HG02938 (cell line): ENCODE data around the gene TRIM2.
"Not testable (repeated sequence)": the region's sequence is repeated elsewhere in the genome, so short reads cannot be mapped to it uniquely, and the experiment has no call there.

Source experiments
- ATAC-seq: cut with Tn5 transposase; IDR thresholded peaks from one replicate; pipeline ENCODE4 v1.9.1; 2021; ENCODE audit warnings: mild to moderate bottlenecking, moderate library complexity; ENCODE audit not compliant: unreplicated experiment

TRIM2 gene

DNA sequence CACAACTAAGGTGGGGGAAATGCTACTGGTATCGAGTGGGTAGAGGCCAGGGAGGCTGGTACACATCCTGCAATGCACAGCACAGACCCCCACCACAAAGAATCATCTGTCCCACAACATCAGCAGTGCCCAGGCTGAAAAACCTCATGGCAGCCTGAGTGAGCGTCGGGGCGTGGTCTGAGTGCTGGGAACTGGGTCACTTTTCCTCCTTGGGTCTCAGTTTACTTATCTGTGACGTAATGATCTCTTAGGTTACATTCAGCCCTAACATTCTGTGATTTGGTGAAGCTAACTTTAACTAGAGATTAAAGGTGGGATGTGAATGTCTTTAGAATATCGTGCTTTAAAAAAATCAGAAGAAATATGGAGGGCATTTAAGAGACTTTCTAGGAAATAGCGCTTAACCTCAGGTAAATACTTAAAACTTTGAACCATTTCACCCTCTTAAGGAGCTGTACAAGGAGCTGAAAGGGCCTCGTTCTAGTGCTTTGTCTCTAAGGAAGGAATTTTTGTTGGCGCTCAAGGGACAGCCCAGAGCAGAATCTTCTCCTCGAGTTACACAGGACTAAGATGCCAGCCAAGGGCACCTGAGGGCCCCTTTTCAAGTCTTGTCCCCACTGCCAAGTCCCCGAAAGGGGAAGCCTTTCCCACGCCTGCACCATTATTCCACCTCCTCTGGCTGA lies 18.1 kb upstream of the TRIM2 start:
- ATAC-seq: no peak

- ATAC-seq: no peak
Measured at GRCh38 chr4:153189016-153189801, 15.0 kb upstream of the TRIM2 start.

- no peak for ATAC-seq
Measured at GRCh38 chr4:153191795-153192363, 12.4 kb upstream of the TRIM2 start.

DNA sequence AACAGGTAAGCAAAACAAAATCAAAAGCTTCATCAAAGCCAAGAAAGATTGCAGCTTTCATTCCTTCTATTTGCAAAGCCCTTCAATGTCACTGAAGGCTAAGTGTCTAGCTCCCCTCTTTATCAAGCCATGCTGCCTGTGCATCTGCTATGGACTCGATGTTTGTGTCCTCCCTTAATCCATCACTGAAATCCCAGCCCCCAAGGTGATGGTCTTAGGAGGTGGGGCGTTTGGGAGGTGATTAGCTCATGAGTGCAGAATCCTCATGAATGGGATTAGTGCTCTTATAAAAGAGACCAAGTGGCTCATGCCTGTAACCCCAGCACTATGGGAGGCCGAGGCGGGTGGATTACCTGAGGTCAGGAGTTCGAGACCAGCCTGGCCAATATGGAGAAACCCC lies 6.9 kb upstream of the TRIM2 start:
- no peak for ATAC-seq

DNA sequence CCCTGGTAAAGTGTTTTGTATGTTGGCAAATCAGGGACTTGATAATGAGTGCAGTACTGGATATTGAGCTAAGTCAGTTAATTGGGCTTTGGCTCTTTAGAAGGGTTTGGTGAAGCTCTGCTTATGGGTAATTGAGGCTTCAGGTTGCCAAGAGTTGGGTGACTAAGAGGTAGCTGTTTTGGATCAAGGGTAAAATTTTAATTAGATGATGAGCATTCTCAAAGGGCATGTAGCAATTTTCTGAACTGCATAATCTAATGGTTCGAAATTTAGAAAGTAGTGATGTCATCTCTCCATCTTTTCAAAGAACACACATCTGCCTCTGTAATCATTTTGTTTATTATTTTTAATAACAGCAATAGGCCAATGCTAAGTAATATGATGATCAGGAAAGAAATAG lies 5.5 kb upstream of the TRIM2 start:
- no peak for ATAC-seq

DNA sequence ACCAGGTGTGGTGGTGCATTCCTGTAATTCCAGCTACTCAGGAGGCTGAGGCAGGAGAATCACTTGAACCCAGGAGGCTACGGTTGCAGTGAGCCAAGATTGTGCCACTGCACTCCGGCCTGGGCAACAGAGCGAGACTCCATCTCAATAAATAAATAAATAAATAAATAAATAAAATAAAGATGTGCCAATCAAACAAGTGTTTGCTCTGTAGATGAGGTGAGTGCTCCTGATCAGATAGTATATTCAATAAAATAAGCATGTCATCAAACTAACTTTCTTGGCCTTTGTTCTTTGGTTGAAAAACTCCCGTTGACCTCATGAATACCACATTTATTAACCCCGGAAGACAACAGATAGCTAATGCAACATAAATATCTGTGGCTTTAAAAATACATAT lies 497 bp upstream of the TRIM2 start:
- ATAC-seq: not testable (repeated sequence)

DNA sequence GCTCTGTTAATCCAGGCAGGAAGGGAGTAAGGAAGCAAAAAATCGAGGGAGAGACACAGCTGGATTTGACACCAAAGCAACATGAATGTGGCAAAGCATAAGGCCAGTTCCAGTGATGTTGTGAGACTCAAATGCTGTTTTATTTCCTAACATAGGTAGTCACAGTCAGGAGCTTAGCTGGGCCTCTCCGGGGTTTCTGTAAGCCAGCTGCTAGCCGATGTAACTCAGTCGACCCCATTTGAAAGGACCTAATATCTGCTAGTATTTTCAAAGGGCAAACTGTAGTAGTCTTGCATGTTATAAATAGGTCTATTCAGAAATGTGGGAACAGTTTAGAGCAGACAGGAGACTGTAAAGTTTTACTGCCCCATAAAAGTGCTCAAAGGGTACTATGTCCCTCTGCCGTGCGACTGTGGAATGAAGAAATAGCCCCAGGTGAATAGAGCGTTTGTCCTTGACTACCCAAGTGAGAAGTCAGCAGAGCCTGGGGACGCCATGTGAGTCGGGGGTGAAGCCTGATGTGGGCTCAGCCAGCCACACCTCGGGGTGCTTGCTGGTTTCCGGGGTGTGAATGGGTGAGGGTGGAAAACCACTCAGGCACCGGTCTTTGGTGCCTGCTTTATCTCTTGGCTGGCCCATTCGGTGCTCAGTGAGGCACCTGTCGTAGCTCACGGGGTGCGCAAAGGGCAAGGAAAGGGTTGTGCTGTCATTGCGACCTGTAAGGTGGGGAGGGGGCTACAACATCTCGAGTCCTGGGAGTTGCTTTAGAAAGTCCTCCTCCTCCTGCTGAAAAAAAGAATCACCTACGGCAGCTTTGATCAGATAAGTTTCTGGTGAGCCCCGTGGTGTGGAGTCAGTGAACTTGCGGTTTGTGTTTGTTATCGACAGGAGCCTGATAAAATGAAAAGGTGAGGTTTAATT lies 745 bp downstream of the TRIM2 start:
- no peak for ATAC-seq

DNA sequence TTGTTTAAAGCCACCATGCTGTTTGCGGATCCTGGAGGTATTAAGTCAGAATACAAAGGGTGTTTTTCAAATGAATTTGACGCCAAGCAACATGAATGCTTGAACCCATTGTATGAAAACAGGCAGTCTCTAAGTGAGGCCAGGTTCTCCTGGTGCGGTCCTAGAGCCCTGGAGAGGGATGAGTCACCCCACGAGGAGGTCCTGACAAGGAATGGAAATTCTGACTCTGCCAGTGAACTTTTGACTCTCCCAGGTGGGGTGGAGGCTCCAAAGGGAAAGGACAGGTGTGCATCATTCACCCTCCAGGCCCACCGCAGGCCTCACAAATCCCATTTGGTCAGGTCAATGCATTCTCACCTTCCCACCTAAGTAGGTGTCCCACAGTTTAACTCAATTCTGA lies 1.5 kb downstream of the TRIM2 start:
- no peak for ATAC-seq

DNA sequence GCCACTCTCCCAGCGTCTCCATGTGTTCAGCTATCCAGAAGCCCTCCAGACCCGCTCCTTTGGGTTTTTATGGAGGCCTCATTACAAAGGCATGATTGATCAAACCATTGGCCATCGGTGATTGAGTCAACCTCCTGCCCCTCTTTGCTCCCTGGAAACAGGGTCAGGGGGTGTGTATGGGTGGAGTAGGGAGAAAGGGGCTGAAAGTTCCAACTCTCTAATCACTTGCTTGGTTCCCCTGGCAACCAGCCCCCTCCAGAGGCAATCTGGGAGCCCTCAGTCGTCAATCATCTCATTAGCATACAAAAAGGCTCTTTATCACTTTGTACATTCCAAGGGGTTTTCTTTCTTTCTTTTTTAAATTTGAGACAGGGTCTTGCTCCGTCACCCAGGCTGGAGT lies 2.3 kb downstream of the TRIM2 start:
- ATAC-seq: no peak

DNA sequence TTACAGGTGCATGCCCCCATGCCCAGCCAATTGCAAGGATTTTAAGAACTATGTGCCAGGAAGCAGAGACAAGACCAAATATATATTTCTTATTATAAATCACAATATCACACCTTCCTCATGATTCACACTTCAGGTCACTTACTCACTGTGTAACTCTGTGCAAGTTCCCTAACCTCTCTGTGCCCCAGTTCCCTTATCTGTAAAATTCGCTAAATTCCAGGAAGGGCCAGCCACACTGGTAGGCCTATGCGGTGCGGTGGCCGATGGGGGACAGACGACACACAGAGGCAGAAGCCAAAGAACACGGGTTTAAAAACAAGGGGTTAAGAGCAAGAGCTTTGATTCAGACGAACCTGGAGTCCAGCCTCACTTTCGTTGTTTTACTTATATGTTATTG lies 2.8 kb downstream of the TRIM2 start:
- no peak for ATAC-seq

GRCh38 chr4:153207567-153207966 lies 3.3 kb downstream of the TRIM2 start:
- no peak for ATAC-seq

- no peak for ATAC-seq
Measured at GRCh38 chr4:153209410-153209809, 5.2 kb downstream of the TRIM2 start.

- ATAC-seq: no peak
Measured at GRCh38 chr4:153210727-153211126, 6.5 kb downstream of the TRIM2 start.

- no peak for ATAC-seq
Measured at GRCh38 chr4:153211986-153212728, 7.9 kb downstream of the TRIM2 start.

GRCh38 chr4:153212736-153213135 lies 8.5 kb downstream of the TRIM2 start:
- no peak for ATAC-seq

DNA sequence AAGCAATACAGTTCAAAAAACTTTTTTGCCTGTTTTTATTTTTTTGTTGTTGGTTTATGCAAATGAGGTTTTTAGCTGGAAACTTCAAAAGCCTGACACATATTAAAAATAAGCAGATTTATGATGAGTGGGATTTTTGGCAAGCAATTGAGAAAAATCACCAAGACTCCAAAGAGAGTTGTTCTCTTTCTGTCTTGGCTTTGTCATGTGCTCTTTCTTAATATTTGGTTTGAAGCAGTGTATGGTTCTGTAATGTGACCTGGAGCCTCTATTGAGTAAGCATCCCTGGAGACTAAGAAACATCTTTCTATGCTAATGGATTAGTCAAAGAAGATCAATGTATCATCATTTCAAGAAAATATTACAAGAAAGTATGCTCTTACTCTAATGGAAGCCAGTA lies 11.7 kb downstream of the TRIM2 start:
- ATAC-seq: no peak

DNA sequence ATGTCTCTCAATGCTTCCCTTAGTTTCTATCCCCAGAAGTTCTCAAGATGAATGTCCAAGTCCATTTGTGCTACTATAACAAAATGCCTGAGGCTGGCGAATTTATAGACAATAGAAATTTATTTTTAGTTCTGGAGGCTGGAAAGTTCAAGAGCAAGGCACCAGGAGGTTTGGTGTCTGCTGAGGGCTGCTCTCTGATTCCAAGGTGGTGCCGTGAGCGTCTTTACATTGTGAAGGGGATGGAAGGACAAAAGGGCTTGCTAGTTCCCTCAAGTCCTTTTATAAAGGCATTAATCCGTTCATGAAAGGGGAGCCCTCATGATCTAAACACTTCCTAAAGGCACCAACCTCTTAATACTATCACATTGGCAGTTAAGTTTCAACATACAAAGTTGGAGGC lies 12.3 kb downstream of the TRIM2 start:
- ATAC-seq: no peak

DNA sequence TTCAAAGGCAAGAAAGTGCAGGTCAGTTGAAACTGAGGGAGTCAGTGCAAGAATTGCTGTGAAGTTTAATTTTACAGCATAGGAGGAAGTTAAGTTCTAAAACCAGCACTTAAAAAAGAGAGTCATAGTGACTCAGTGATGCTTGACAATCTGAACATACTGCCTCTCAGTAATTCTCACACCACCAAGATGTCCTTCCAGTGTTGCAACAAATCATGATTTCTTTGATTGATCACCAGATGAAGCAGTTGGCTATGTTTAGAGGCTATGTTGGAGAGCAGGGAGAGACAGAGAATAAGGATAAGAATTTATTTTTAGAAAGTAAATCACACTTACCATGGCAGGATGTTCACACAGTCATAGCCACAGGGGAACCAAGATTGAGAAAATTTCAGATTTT lies 13.2 kb downstream of the TRIM2 start:
- no peak for ATAC-seq

GRCh38 chr4:153218961-153219360 lies 14.7 kb downstream of the TRIM2 start:
- ATAC-seq: no peak

DNA sequence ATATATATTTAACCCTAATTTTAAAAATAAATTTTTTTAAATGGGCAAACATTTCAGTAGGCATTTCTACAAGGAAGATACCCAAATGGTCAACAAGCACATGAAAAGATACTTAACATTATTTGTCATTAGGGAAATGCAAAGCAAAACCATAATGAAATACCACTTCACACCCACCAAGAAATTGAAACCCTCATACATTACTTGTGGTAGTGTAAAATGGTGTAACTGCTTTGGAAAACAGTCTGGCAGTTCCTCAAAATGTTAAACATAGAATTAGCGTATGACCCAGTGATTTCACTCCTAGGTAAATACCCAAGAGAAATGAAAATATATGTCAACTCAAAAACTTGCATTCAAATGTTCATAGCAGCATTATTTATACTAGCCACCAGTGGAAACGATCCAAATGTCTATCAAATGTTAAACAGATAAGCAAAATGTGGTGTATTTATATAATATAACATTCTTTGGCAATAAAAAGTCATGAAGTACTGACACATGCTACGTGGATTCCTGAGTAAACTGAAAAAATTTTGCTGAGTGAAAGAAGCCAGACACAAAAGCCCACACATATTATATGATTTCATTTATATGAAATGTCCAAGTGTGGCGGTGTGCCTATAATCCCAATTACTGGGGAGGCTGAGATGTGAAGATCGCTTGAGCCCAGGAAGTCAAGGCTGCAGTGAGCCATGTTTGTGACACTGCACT lies 16.6 kb downstream of the TRIM2 start:
- no peak for ATAC-seq
